OCI-LY3 (cell line): ENCODE data around the gene ITPR1.

Source experiments
- H2AFZ ChIP-seq: fragments of 200-600, 300-600 bp; shearing (Covaris generic); 2 replicates; pipeline ENCODE4 v1.6.0; 2014; ENCODE audit warnings: antibody characterized with exemption, low read depth, low read length
- H3K27ac ChIP-seq: fragments of 200-600, 300-600 bp; sonication (generic); 2 replicates; pipeline ENCODE4 v1.5.1; 2014; ENCODE audit warnings: mild to moderate bottlenecking, low read length, moderate library complexity, mixed read lengths
- H3K27me3 ChIP-seq: fragments of 200-600, 300-600 bp; sonication (generic); 2 replicates; pipeline ENCODE4 v1.6.1; 2014; ENCODE audit warnings: low read depth, low read length, mixed read lengths
- H3K36me3 ChIP-seq: fragments of 200-600, 300-600 bp; sonication (generic); replicated peaks from 2 replicates; pipeline ENCODE3; 2014; ENCODE audit warnings: low read depth, low read length, mixed read lengths
- H3K4me1 ChIP-seq: fragments of 300-600, 200-600 bp; sonication (generic); 2 replicates; pipeline ENCODE4 v1.6.1; 2014; ENCODE audit warnings: low read length, mixed read lengths
- H3K4me2 ChIP-seq: fragments of 200-600, 300-600 bp; sonication (generic); 2 replicates; pipeline ENCODE4 v1.6.1; 2014; ENCODE audit warnings: low read length, mixed read lengths
- H3K4me3 ChIP-seq: fragments of 300-600, 200-600 bp; sonication (generic); 2 replicates; pipeline ENCODE4 v1.5.1; 2014; ENCODE audit warnings: antibody characterized with exemption, mild to moderate bottlenecking, low read length, moderate library complexity
- H3K79me2 ChIP-seq: fragments of 300-600, 200-600 bp; shearing (Covaris generic); 2 replicates; pipeline ENCODE4 v1.6.1; 2014; ENCODE audit warnings: mild to moderate bottlenecking, low read length, mixed read lengths
- H3K9ac ChIP-seq: fragments of 300-600, 200-600 bp; shearing (Covaris generic); 2 replicates; pipeline ENCODE4 v1.6.0; 2014; ENCODE audit warnings: mild to moderate bottlenecking, low read length, moderate library complexity
- H3K9me3 ChIP-seq: fragments of 200-600, 300-600 bp; shearing (Covaris generic); 2 replicates; pipeline ENCODE4 v1.6.1; 2014; ENCODE audit warnings: low read length, mixed read lengths; ENCODE audit not compliant: insufficient read depth
- H4K20me1 ChIP-seq: fragments of 200-600, 300-600 bp; sonication (generic); 2 replicates; pipeline ENCODE4 v1.6.1; 2016; ENCODE audit warnings: low read length, mixed read lengths; ENCODE audit not compliant: insufficient read depth
- EZH2phosphoT487 ChIP-seq: fragments of 200-600 bp; shearing (Covaris generic); IDR thresholded peaks from 2 replicates; pipeline ENCODE4 v1.6.1; 2018; ENCODE audit warnings: antibody characterized with exemption, mixed run types, low read depth
- TF ChIP-seq, protein P1 (sequence below): fragments of 200-600, 300-600 bp; sonication (generic); IDR thresholded peaks from 2 replicates; pipeline ENCODE4 v1.5.1; 2014; ENCODE audit warnings: antibody characterized with exemption, low read length, low read depth

The ITPR1 gene

DNA sequence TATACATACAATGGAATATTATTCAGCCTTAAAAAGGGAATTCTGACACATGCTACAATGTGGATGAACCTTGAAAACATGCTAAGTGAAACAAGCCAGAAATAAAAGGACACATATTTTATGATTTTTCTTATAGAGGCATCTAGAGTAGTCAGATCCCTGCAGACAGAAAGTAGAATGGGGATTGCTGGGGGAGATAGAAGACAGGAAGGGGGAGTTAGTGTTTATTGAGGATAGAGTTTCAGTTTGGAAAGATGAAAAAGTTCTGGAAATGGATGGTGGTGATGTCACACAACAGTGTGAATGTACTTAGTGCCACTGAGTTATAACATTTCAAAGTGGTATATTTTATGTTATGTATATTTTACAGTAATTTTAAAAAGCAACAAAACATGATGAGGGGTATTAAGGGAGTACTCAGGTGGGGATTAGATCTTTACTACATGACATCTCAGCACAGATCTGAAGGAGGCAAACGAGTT lies 4.7 kb downstream of the ITPR1 start:
- Histone ChIP-seq H3K4me2 (no peak overlapping the region), H3K36me3 (no peaks in the 10 kb centered on the region), H3K4me3 (no peak overlapping the region), H2AFZ (no peak overlapping the region), H3K9me3 (no peaks in the 10 kb centered on the region), H3K79me2 (no peaks in the 10 kb centered on the region), H3K4me1 (peaks cover 26% of the 10 kb centered on the region), H3K27me3 (no peaks in the 10 kb centered on the region), H3K9ac (no peak overlapping the region), H3K27ac (no peak overlapping the region), H4K20me1 (peaks cover 3% of the 10 kb centered on the region; the same call in 1 of the 2 replicates)
- TF ChIP-seq, protein P1, sequence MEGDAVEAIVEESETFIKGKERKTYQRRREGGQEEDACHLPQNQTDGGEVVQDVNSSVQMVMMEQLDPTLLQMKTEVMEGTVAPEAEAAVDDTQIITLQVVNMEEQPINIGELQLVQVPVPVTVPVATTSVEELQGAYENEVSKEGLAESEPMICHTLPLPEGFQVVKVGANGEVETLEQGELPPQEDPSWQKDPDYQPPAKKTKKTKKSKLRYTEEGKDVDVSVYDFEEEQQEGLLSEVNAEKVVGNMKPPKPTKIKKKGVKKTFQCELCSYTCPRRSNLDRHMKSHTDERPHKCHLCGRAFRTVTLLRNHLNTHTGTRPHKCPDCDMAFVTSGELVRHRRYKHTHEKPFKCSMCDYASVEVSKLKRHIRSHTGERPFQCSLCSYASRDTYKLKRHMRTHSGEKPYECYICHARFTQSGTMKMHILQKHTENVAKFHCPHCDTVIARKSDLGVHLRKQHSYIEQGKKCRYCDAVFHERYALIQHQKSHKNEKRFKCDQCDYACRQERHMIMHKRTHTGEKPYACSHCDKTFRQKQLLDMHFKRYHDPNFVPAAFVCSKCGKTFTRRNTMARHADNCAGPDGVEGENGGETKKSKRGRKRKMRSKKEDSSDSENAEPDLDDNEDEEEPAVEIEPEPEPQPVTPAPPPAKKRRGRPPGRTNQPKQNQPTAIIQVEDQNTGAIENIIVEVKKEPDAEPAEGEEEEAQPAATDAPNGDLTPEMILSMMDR: no peak
- no peak for TF ChIP-seq EZH2phosphoT487

DNA sequence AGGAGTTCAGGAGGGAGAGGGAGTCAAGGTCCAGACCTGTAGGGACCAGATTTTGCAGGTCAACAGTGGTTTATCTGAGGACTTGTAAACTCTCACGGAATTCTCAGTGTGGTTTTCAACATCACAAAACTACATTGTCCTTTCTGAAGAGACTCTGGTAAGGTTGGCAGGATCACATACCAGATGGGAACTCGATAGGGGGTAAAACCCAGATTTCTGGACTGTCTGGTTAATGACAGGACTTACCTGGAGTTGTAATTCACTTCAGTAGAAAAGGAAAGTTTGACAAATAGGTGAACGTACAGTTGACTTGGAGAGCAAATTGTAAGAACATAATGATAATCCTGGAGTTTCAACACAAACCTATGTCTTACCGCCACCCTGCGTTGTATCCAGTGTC lies 5.3 kb downstream of the ITPR1 start:
- Histone ChIP-seq H3K4me1 (peaks cover 31% of the 10 kb centered on the region), H4K20me1 (peaks cover 3% of the 10 kb centered on the region; the same call in 1 of the 2 replicates), H3K4me3 (no peak overlapping the region), H3K9ac (no peak overlapping the region), H3K27ac (no peak overlapping the region), H3K79me2 (no peaks in the 10 kb centered on the region), H2AFZ (no peak overlapping the region), H3K9me3 (no peaks in the 10 kb centered on the region), H3K36me3 (no peaks in the 10 kb centered on the region), H3K27me3 (0 out of 2 replicates have a peak, but pooled peaks cover 2% of the 10 kb centered on the region), H3K4me2 (no peak overlapping the region)
- TF ChIP-seq, protein P1: no peak
- TF ChIP-seq EZH2phosphoT487: no peak

DNA sequence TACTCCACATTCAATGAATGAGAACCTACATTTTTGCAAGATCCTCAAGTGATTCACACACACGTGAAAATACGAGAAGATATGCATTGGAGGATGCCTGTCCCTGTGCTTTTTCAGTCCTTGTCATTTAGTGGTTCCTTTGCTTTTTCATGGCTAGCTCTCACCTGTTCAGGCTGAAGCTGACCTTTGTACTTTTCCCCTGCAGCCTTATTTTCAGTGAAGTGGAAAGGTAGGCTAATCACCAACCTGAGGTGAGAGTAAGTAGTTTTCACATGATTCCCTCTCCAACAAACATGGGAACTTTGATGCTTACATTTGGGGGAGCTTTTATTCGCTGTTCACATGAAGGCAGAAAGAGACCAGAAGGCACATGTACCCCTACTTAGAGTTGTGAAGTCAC lies 8.3 kb downstream of the ITPR1 start:
- TF ChIP-seq, protein P1: no peak
- TF ChIP-seq EZH2phosphoT487: no peak
- no peak overlapping the region for H2AFZ ChIP-seq
- no peak overlapping the region for H3K9ac ChIP-seq
- H3K36me3 ChIP-seq: no peaks in the 10 kb centered on the region
- no peak overlapping the region for H3K4me2 ChIP-seq
- H3K27me3 ChIP-seq: peaks cover 26% of the 10 kb centered on the region
- H3K27ac ChIP-seq: no peak overlapping the region
- H3K9me3 ChIP-seq: no peaks in the 10 kb centered on the region
- peaks cover 24% of the 10 kb centered on the region for H3K4me1 ChIP-seq
- H3K4me3 ChIP-seq: no peak overlapping the region
- no peaks in the 10 kb centered on the region for H3K79me2 ChIP-seq
- H4K20me1 ChIP-seq: 0 out of 2 replicates have a peak, but pooled peaks cover 7% of the 10 kb centered on the region

DNA sequence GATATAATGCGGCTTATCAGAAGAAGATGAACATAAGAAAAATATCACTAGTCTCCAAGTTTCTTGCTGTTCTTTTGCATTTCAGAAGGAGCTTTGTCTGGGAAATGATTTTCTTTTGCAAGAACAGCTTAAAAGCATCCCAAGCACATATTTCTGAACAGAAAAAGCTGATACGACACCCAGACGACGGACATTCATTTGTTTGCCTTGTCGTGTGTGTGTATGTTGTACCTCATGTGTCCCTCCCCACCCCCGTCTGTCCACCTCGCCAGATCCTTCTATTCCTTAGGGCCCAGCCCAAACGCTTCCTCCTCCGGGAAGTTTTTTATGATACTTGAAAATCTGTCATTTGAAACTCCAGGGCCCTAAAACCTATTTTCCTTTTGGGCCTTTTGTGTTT lies 8.8 kb downstream of the ITPR1 start:
- Histone ChIP-seq H3K4me3 (no peak overlapping the region), H3K36me3 (no peaks in the 10 kb centered on the region), H3K9ac (no peak overlapping the region), H3K27ac (no peak overlapping the region), H4K20me1 (0 out of 2 replicates have a peak, but pooled peaks cover 7% of the 10 kb centered on the region), H3K79me2 (no peaks in the 10 kb centered on the region), H3K4me2 (no peak overlapping the region), H3K9me3 (no peaks in the 10 kb centered on the region), H2AFZ (no peak overlapping the region), H3K27me3 (peaks cover 31% of the 10 kb centered on the region), H3K4me1 (peaks cover 25% of the 10 kb centered on the region)
- TF ChIP-seq EZH2phosphoT487: no peak
- TF ChIP-seq, protein P1: no peak
